WTC11 (cell line): ENCODE results near the gene MAGI3. TPM values are rescaled to one million over a fixed set of nuclear protein-coding genes. Genes with fewer than 3 reads are reported as not detected.

Experiments
- ATAC-seq: fragments of 200-7000 bp; cut with Tn5 transposase; 2 replicates; pipeline ENCODE4 v1.10.0; 2021; ENCODE audit warnings: mild to moderate bottlenecking, moderate library complexity
- CTCF ChIA-PET: fragments of 300-600 bp; sonication (Branson Sonifier 250); formaldehyde crosslinking; loops from one replicate; lab custom pipeline; 2021; ENCODE audit warnings: antibody characterized with exemption; lab: Charles Lee
- POLR2A ChIA-PET: fragments of 350-600 bp; sonication (Branson Sonifier 250); formaldehyde crosslinking; loops from one replicate; lab custom pipeline; 2021; ENCODE audit warnings: antibody characterized with exemption; lab: Charles Lee
- DNase-seq: peaks from one replicate; pipeline ENCODE4 v3.0.0; 2021; ENCODE audit warnings: low spot score
- H3K27ac Mint-ChIP-seq: 2 replicates; pipeline ENCODE4 v1.8.0; 2021; ENCODE audit warnings: mixed read lengths
- H3K27me3 Mint-ChIP-seq: 2 replicates; pipeline ENCODE4 v1.8.0; 2021; ENCODE audit warnings: low read depth, mild to moderate bottlenecking, moderate library complexity, mixed read lengths
- H3K36me3 Mint-ChIP-seq: 2 replicates; pipeline ENCODE4 v1.8.0; 2021; ENCODE audit warnings: mixed read lengths
- H3K4me1 Mint-ChIP-seq: 2 replicates; pipeline ENCODE4 v1.8.0; 2022; ENCODE audit warnings: mixed read lengths
- H3K4me3 Mint-ChIP-seq: 2 replicates; pipeline ENCODE4 v1.8.0; 2021; ENCODE audit warnings: mild to moderate bottlenecking, moderate library complexity, mixed read lengths
- H3K9me3 Mint-ChIP-seq: 2 replicates; pipeline ENCODE4 v1.8.0; 2021; ENCODE audit warnings: mixed read lengths
- ATF1 ChIP-seq: sonication (generic); formaldehyde crosslinking; IDR thresholded peaks from 2 replicates; pipeline ENCODE4 v1.8.1; 2023; ENCODE audit warnings: mild to moderate bottlenecking, moderate library complexity, missing genetic modification reagents
- E2F4 ChIP-seq: sonication (generic); formaldehyde crosslinking; IDR thresholded peaks from 2 replicates; pipeline ENCODE4 v1.8.1; 2022; ENCODE audit warnings: low read depth, mild to moderate bottlenecking, moderate library complexity, missing genetic modification reagents, borderline replicate concordance
- GABPB1 ChIP-seq: sonication (generic); formaldehyde crosslinking; IDR thresholded peaks from 2 replicates; pipeline ENCODE4 v1.8.1; 2023; ENCODE audit warnings: mild to moderate bottlenecking, missing genetic modification reagents
- GTF2I ChIP-seq: fragments of 250-450 bp; sonication (Bioruptor Pico); conservative IDR thresholded peaks from 2 replicates; pipeline ENCODE4 v1.4.0; 2021; ENCODE audit warnings: mild to moderate bottlenecking
- HMGXB4 ChIP-seq: sonication (generic); formaldehyde crosslinking; IDR thresholded peaks from 2 replicates; pipeline ENCODE4 v1.8.1; 2023; ENCODE audit warnings: mild to moderate bottlenecking, moderate library complexity, missing genetic modification reagents
- IRF1 ChIP-seq: sonication (generic); formaldehyde crosslinking; IDR thresholded peaks from 2 replicates; pipeline ENCODE4 v1.8.0; 2023; ENCODE audit warnings: missing genetic modification reagents
- JUN ChIP-seq: sonication (generic); formaldehyde crosslinking; IDR thresholded peaks from 2 replicates; pipeline ENCODE4 v1.8.0; 2023; ENCODE audit warnings: mild to moderate bottlenecking, missing genetic modification reagents
- MLX ChIP-seq: sonication (generic); formaldehyde crosslinking; IDR thresholded peaks from 2 replicates; pipeline ENCODE4 v1.8.1; 2023; ENCODE audit warnings: mild to moderate bottlenecking, missing genetic modification reagents, moderate library complexity
- NFATC4 ChIP-seq: fragments of 250-450 bp; sonication (Bioruptor Pico); IDR thresholded peaks from 2 replicates; pipeline ENCODE4 v1.9.0; 2021; ENCODE audit warnings: mild to moderate bottlenecking
- PRDM15 ChIP-seq: sonication (generic); formaldehyde crosslinking; IDR thresholded peaks from 2 replicates; pipeline ENCODE4 v1.8.0; 2022; ENCODE audit warnings: missing genetic modification reagents
- RELA ChIP-seq: sonication (generic); formaldehyde crosslinking; IDR thresholded peaks from 2 replicates; pipeline ENCODE4 v1.8.1; 2022; ENCODE audit warnings: missing genetic modification reagents, mild to moderate bottlenecking, borderline replicate concordance
- SMAD3 ChIP-seq: sonication (generic); formaldehyde crosslinking; IDR thresholded peaks from 2 replicates; pipeline ENCODE4 v1.8.0; 2022; ENCODE audit warnings: missing genetic modification reagents, mild to moderate bottlenecking, borderline replicate concordance
- TEAD1 ChIP-seq: sonication (generic); formaldehyde crosslinking; IDR thresholded peaks from 2 replicates; pipeline ENCODE4 v1.8.0; 2022; ENCODE audit warnings: mild to moderate bottlenecking, missing genetic modification reagents
- ZNF232 ChIP-seq: sonication (generic); formaldehyde crosslinking; IDR thresholded peaks from 2 replicates; pipeline ENCODE4 v1.8.0; 2022; ENCODE audit warnings: mild to moderate bottlenecking, missing genetic modification reagents
- ZNF263 ChIP-seq: sonication (generic); formaldehyde crosslinking; IDR thresholded peaks from 2 replicates; pipeline ENCODE4 v1.8.1; 2022; ENCODE audit warnings: low read depth, mild to moderate bottlenecking, moderate library complexity, missing genetic modification reagents
- ZNF532 ChIP-seq: fragments of 250-450 bp; sonication (Bioruptor Pico); IDR thresholded peaks from 2 replicates; pipeline ENCODE4 v1.9.0; 2021; ENCODE audit warnings: mild to moderate bottlenecking, borderline replicate concordance
- total RNA-seq: library from RNA; stranded (reverse); gene quantifications from 3 replicates; pipeline ENCODE4 v1.2.3, GENCODE V29; 2021
- TF ChIP-seq, protein P1 (sequence below): sonication (generic); formaldehyde crosslinking; IDR thresholded peaks from 2 replicates; pipeline ENCODE4 v1.8.1; 2022; ENCODE audit warnings: mild to moderate bottlenecking, missing genetic modification reagents, moderate library complexity, borderline replicate concordance
- TF ChIP-seq, protein P2 (sequence below): sonication (generic); formaldehyde crosslinking; IDR thresholded peaks from 2 replicates; pipeline ENCODE4 v1.8.1; 2022; ENCODE audit warnings: mild to moderate bottlenecking, moderate library complexity, missing genetic modification reagents
- TF ChIP-seq, protein P3 (sequence below): sonication (generic); formaldehyde crosslinking; IDR thresholded peaks from 2 replicates; pipeline ENCODE4 v1.8.0; 2022; ENCODE audit warnings: mild to moderate bottlenecking, missing genetic modification reagents
- TF ChIP-seq, protein P4 (sequence below): fragments of 250-450 bp; sonication (Bioruptor Pico); IDR thresholded peaks from 2 replicates; pipeline ENCODE4 v1.8.0; 2021; ENCODE audit warnings: mild to moderate bottlenecking

MAGI3 gene
- total RNA-seq, 1 experiment from 2014 or later: 9.7 TPM

DNA sequence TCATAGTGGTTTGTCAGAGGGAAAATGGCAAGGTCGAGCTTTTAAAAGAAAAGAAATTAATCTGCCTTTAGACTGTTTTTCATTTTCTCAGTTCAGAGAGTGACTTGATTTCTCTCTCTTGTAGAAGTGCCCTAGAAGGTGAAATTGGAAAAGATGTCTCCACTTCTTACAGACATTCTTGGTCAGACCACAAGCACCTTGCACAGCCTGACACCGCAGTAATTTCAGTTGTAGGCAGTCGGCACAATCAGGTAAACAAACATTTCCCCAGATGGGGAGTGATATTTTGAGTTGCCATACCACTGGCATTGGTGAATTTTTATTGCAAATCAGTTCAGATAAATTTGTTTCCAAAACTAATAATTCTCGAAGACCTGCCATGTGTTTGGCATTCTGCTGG is 282.2 kb downstream of the MAGI3 start:
- POLR2A ChIA-PET: no interaction called here
- Mint-ChIP-seq H3K27ac (no peak overlapping the region), H3K27me3 (no peaks in the 10 kb centered on the region), H3K4me3 (no peak overlapping the region), H3K36me3 (no peaks in the 10 kb centered on the region), H3K9me3 (no peaks in the 10 kb centered on the region), H3K4me1 (no peaks in the 10 kb centered on the region)
- DNase-seq (no peak), ATAC-seq (no peak)
- CTCF ChIA-PET: no interaction called here
- TF ChIP-seq JUN (no peak), IRF1 (CRISPR knock-in tag) (no peak), PRDM15 (CRISPR knock-in tag) (no peak), NFATC4 (CRISPR knock-in tag) (no peak), GABPB1 (CRISPR knock-in tag) (no peak), SMAD3 (no peak), E2F4 (no peak)
- TF ChIP-seq, protein P1, sequence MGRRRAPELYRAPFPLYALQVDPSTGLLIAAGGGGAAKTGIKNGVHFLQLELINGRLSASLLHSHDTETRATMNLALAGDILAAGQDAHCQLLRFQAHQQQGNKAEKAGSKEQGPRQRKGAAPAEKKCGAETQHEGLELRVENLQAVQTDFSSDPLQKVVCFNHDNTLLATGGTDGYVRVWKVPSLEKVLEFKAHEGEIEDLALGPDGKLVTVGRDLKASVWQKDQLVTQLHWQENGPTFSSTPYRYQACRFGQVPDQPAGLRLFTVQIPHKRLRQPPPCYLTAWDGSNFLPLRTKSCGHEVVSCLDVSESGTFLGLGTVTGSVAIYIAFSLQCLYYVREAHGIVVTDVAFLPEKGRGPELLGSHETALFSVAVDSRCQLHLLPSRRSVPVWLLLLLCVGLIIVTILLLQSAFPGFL (CRISPR knock-in tag): no peak

GRCh38 chr1:113674591-113674990 is 284.3 kb downstream of the MAGI3 start:
- no peak for DNase-seq
- Mint-ChIP-seq H3K4me1 (no peaks in the 10 kb centered on the region), H3K27me3 (no peaks in the 10 kb centered on the region), H3K36me3 (no peaks in the 10 kb centered on the region), H3K27ac (no peak overlapping the region), H3K4me3 (no peak overlapping the region), H3K9me3 (no peaks in the 10 kb centered on the region)
- CTCF ChIA-PET: no interaction called here
- ATAC-seq: no peak
- POLR2A ChIA-PET: no interaction called here
- no peak for TF ChIP-seq GABPB1 (CRISPR knock-in tag)
- no peak for TF ChIP-seq RELA (CRISPR knock-in tag)
- no peak for TF ChIP-seq HMGXB4 (CRISPR knock-in tag)
- no peak for TF ChIP-seq MLX (CRISPR knock-in tag)
- TF ChIP-seq, protein P2, sequence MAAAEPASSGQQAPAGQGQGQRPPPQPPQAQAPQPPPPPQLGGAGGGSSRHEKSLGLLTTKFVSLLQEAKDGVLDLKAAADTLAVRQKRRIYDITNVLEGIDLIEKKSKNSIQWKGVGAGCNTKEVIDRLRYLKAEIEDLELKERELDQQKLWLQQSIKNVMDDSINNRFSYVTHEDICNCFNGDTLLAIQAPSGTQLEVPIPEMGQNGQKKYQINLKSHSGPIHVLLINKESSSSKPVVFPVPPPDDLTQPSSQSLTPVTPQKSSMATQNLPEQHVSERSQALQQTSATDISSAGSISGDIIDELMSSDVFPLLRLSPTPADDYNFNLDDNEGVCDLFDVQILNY: no peak
- TF ChIP-seq, protein P3, sequence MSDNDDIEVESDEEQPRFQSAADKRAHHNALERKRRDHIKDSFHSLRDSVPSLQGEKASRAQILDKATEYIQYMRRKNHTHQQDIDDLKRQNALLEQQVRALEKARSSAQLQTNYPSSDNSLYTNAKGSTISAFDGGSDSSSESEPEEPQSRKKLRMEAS (CRISPR knock-in tag): no peak
- TF ChIP-seq, protein P4, sequence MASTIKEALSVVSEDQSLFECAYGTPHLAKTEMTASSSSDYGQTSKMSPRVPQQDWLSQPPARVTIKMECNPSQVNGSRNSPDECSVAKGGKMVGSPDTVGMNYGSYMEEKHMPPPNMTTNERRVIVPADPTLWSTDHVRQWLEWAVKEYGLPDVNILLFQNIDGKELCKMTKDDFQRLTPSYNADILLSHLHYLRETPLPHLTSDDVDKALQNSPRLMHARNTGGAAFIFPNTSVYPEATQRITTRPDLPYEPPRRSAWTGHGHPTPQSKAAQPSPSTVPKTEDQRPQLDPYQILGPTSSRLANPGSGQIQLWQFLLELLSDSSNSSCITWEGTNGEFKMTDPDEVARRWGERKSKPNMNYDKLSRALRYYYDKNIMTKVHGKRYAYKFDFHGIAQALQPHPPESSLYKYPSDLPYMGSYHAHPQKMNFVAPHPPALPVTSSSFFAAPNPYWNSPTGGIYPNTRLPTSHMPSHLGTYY (CRISPR knock-in tag): no peak
- no peak for TF ChIP-seq ZNF232 (CRISPR knock-in tag)
- TF ChIP-seq ZNF263 (CRISPR knock-in tag): no peak
- no peak for TF ChIP-seq ATF1 (CRISPR knock-in tag)
- no peak for TF ChIP-seq GTF2I
- TF ChIP-seq TEAD1 (CRISPR knock-in tag): no peak
- TF ChIP-seq ZNF532 (CRISPR knock-in tag): no peak
